ENCODE results near the gene P2RY13.

Gene P2RY13

GRCh38 chr3:151329363-151329762, at the start of gene P2RY13:
TSS of gene P2RY13 (minus strand) at chr3:151329549. CDS start at chr3:151329528, 21 bp downstream.
- DNase-seq, result no peak

GRCh38 chr3:151377768-151378385, 48.5 kb upstream of the P2RY13 start:
- no peak for DNase-seq

- no peak for DNase-seq
Observed at GRCh38 chr3:151372063-151372820, 42.9 kb upstream of the P2RY13 start.

GRCh38 chr3:151371526-151371925, 42.2 kb upstream of the P2RY13 start:
- no peak for DNase-seq

- DNase-seq, result no peak
Observed at GRCh38 chr3:151367448-151367847, 38.1 kb upstream of the P2RY13 start.

GRCh38 chr3:151366993-151367392, 37.6 kb upstream of the P2RY13 start:
- DNase-seq, result no peak

GRCh38 chr3:151362751-151363174, 33.4 kb upstream of the P2RY13 start:
- no peak for DNase-seq

- no peak for DNase-seq
Observed at GRCh38 chr3:151357463-151357850, 28.1 kb upstream of the P2RY13 start.

- no peak for DNase-seq
Observed at GRCh38 chr3:151356794-151357462, 27.6 kb upstream of the P2RY13 start.

- no peak for DNase-seq
Observed at GRCh38 chr3:151351648-151352047, 22.3 kb upstream of the P2RY13 start.

- DNase-seq, result no peak
Observed at GRCh38 chr3:151351219-151351618, 21.9 kb upstream of the P2RY13 start.

GRCh38 chr3:151350656-151351055, 21.3 kb upstream of the P2RY13 start:
- DNase-seq, result no peak

GRCh38 chr3:151347432-151347831, 18.1 kb upstream of the P2RY13 start:
- DNase-seq, result no peak

GRCh38 chr3:151346292-151346691, 16.9 kb upstream of the P2RY13 start:
- DNase-seq, result no peak

- no peak for DNase-seq
Observed at GRCh38 chr3:151345859-151346258, 16.5 kb upstream of the P2RY13 start.

- no peak for DNase-seq
Observed at GRCh38 chr3:151331696-151332095, 2.3 kb upstream of the P2RY13 start.

- DNase-seq, result no peak
Observed at GRCh38 chr3:151330899-151331298, 1.6 kb upstream of the P2RY13 start.

GRCh38 chr3:151330379-151330778, 1.0 kb upstream of the P2RY13 start:
- no peak for DNase-seq

GRCh38 chr3:151328298-151328995, 902 bp downstream of the P2RY13 start:
- no peak for DNase-seq

GRCh38 chr3:151327571-151328198, 1.7 kb downstream of the P2RY13 start:
- DNase-seq, result no peak

GRCh38 chr3:151322511-151322910, 6.8 kb downstream of the P2RY13 start:
- DNase-seq, result no peak

- DNase-seq, result no peak
Observed at GRCh38 chr3:151321526-151321925, 7.8 kb downstream of the P2RY13 start.

GRCh38 chr3:151320131-151320530, 9.2 kb downstream of the P2RY13 start:
- no peak for DNase-seq

Measured in activated effector memory CD4-positive, alpha-beta T cell treated with Interleukin-2 at 50 U/mL for 16 hours (primary cell).